ENCODE data around the gene LBX1.

The LBX1 gene

GRCh38 chr10:101229266-101230182, at the start of gene LBX1:
TSS of gene LBX1 (minus strand) at chr10:101229463. CDS start at chr10:101228815, 648 bp downstream.
- DNase-seq, result no peak

DNA sequence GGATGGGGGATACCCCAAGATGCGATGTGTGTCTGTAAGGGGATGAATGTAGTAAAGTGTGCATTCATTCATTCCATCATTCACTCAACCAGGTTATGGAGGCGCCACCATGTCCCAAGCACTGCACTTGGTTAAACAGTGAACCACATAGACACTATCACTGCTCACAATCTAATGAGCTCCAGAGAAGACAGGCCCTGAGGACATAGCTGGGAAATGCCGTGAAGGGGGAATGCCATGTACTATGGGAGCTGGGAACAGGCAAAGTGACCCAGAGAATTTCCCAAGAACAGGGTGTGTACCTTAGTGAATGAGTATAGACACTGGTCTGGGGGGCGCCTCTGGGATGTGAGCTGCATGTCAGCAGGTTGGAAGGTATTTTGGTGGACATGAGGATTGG, 44.5 kb upstream of the LBX1 start:
- DNase-seq, result no peak

- no peak for DNase-seq
These were observed 44.1 kb upstream of the LBX1 start for GRCh38 chr10:101273330-101273729.

GRCh38 chr10:101272229-101272868, 43.1 kb upstream of the LBX1 start:
- peak; percentile 84 for DNase-seq

DNA sequence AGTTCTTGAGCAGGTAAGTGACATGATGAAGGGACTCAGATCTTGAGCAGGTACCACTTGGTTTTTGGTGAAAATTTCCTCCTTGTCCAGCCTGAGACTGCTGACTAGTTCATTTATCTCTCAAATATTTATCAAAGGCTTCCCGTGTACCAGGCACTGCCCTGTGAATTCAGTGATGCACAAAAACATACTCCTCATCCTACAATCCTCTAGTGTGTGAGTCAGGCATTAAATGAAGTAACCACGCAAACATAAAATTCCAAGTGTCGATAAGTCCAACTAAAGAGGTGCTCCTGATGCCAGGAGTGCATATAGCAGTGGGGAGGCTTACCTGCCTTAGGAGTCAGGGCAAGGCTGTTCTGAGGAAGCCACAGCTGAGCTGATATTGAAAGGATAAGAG, 41.5 kb upstream of the LBX1 start:
- no peak for DNase-seq

- no peak for DNase-seq
These were observed 38.5 kb upstream of the LBX1 start for GRCh38 chr10:101267776-101268175.

- no peak for DNase-seq
These were observed 38.0 kb upstream of the LBX1 start for GRCh38 chr10:101267290-101267680.

DNA sequence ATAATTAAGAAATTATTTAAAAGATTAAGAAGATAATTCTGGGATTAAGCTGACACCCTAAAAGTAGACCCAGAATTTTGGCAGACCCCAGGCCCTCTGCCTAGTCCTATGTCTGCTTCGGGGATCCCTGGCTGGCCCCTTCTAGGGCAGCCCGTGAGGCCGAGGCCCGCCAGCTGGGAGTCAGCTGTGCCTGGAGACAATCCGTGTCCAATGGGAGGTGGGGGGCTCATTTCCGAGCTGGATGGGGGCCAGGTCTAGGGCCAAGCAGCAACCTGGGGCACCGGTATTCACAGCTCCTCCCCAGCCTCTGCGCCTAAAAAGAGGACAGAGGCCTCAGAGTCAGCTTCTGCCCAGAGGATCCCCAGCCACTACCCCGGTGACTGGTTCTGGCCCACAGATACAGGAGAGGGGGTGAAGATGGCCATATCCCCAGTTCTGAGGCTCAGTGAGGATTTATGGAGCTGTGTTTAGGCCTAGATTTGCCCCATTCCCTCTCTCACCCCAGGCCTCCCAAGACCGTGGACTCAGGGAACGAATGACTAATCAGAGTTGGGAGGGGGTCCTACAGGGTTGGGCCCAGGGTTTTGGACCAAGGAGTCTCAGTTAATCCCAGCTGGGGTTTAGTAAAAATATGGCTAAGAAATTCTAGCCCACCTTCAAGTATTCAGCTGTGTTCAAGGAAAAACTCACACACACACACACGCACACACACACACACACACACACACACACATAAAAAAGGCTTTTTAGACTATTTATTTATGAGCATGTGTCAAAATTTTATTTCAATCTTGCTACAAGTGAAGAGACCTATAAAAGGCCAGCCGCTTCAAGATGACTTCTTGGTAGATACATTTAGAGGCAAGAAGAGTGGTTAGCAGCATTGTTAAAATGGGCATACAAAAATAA, 37.4 kb upstream of the LBX1 start:
- no peak for DNase-seq

- no peak for DNase-seq
These were observed 34.0 kb upstream of the LBX1 start for GRCh38 chr10:101263150-101263752.

- no peak for DNase-seq
These were observed 32.9 kb upstream of the LBX1 start for GRCh38 chr10:101262147-101262546.

DNA sequence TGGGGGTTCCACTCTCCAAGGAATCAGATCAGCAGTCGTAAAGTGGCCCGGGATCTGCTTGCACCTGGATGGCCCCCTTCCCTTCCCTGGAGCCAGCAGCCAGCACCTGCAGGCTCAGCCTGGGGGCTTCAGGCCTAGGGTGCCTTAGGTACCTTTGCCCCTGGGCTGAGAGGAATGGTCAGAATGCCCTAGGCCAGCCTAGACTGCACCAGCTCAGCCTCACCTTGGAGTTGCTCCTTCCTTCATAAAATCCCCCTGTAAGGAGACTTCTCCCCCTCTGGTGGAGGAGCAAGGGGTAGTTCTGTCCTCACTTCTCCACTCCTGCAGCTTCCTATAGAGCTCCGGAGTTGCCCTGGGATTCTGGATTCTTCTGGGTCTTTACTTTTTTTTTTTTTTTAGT, 32.4 kb upstream of the LBX1 start:
- no peak for DNase-seq

- no peak for DNase-seq
These were observed 31.7 kb upstream of the LBX1 start for GRCh38 chr10:101260764-101261481.

DNA sequence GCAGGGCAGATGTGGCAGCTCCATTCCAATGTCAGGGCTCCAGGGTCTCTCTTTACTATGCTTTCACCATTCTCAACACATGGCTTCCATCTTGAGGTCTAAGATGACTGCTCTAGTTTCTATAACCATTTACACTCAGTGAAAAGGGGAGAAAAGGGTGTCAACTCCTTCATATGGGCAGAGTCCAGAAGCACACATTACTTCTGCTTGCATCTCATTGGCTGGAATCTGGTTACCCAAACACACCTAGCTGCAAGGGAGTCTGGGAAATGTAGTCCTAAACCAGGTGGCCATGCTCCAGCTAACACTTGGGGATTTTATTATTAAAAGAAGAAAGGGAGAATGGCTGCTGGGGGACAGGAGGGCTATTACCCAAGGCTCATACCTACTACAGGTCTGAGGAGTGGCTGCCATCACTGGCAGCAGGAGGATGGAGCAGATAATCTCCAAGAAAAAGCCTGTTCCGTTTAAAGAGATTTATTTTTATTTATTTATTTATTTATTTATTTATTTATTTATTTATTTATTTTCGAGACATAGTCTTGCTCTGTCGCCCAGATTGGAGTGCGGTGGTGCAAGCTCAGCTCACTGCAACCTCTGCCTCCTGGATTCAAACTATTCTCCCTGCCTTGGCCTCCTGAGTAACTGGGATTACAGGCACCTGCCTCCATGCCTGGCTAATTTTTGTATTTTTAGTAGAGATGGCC, 29.1 kb upstream of the LBX1 start:
- no peak for DNase-seq

- no peak for DNase-seq
These were observed 28.2 kb upstream of the LBX1 start for GRCh38 chr10:101257491-101257890.

DNA sequence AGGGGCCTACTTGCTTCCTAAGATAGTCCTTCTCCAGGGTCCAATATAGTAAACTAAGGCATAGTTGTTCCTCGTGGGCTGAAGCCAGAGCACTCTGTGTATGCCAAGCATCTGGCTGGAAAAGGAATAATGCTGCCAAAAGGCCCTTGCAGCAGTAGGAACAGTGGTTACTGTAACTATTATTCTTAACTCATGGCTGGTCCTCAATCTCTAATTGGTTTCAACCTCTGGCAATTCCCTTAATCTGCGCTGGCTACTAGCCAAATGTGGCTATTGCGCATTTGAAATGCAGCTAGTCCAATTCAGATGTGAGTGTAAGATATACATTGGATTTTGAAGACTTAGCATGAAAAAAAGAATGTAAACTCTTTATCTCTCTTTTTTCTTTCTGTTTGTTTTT, 27.8 kb upstream of the LBX1 start:
- DNase-seq, result no peak

DNA sequence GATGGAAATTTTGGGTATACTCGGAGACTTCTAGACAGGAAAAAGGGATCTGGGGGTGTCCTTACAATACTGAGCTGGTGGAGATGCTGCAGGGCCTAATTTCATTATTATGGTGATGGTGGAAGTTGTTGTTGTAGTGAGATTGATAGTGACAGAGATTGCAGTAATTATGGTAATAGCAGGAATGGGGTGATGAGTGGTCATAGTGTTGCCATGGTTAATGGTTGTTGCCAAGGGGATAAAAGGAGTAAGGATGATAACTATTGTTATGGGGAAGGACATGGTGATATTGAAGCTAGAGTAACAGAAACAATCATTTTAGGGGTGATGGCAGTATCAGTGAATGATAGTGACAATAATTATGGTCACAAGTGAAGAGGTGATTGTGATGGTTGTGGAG, 27.1 kb upstream of the LBX1 start:
- no peak for DNase-seq

GRCh38 chr10:101250136-101250535, 20.9 kb upstream of the LBX1 start:
- no peak for DNase-seq

DNA sequence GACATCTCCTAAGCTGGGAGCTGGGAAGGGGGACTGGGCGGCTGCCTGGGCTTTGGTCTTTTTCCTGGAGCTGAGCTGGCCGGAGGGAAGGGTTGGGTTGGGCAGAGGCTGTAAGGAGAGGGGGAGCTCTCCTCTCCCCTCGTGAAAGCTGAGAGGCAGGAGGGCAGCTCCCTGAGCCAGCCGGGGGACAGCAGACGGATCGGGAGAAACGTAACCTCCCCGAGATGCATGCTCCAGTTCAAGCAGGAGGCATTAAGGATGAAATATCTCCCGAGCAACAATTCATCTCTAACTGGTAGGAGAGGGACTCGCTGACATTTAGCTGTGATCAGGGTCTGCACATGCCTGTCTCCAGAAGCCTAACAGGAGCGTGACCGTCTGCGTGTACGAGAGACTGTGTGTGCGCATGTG, 19.9 kb upstream of the LBX1 start:
- no peak for DNase-seq

GRCh38 chr10:101246639-101247038, 17.4 kb upstream of the LBX1 start:
- no peak for DNase-seq

GRCh38 chr10:101244321-101245050, 15.2 kb upstream of the LBX1 start:
- DNase-seq, result no peak

All from NCI-H510A treated with DMSO at 0.1 percent for 48 hours (cell line).